Activated CD4-positive, alpha-beta T cell treated with anti-CD3 and anti-CD28 coated beads, Interleukin-2, amount 10 ng/mL, durations not matched to agents 24 days and 14 days (primary cell): ENCODE results near the gene STOX2. TPM values are rescaled to one million over a fixed set of nuclear protein-coding genes. Genes with fewer than 3 reads are reported as not detected.

Experiments
- DNase-seq: peaks from one replicate; pipeline ENCODE4 v3.0.0; 2022
- H3K27ac Mint-ChIP-seq: one replicate; pipeline ENCODE4 v1.8.0; 2022; ENCODE audit warnings: mild to moderate bottlenecking, mixed read lengths
- H3K27me3 Mint-ChIP-seq: one replicate; pipeline ENCODE4 v1.8.0; 2022; ENCODE audit warnings: mixed read lengths
- H3K36me3 Mint-ChIP-seq: one replicate; pipeline ENCODE4 v1.8.0; 2022; ENCODE audit warnings: low read depth, mild to moderate bottlenecking, mixed read lengths
- H3K4me1 Mint-ChIP-seq: one replicate; pipeline ENCODE4 v1.8.0; 2021; ENCODE audit warnings: mixed read lengths
- H3K4me3 Mint-ChIP-seq: one replicate; pipeline ENCODE4 v1.8.0; 2022; ENCODE audit warnings: mild to moderate bottlenecking, moderate library complexity, mixed read lengths
- H3K9me3 Mint-ChIP-seq: one replicate; pipeline ENCODE4 v1.8.0; 2021; ENCODE audit warnings: mixed read lengths
- intact Hi-C: fragments of 100-400 bp; cut with micrococcal nuclease; formaldehyde crosslinking; loops from one replicate; pipeline ENCODE4 v1.15.1; 2023
- total RNA-seq: library from RNA; stranded (reverse); gene quantifications from 2 replicates; pipeline ENCODE4 v1.2.3, GENCODE V29; 2022

The STOX2 gene
- total RNA-seq, 1 donor from 2014 or later, result not detected

GRCh38 chr4:183967266-183967665 lies 62.2 kb downstream of the STOX2 start:
- Mint-ChIP-seq H3K4me1 (no peaks in the 10 kb centered on the region), H3K4me3 (no peak overlapping the region), H3K27me3 (peaks cover 17% of the 10 kb centered on the region), H3K9me3 (no peaks in the 10 kb centered on the region), H3K36me3 (no peaks in the 10 kb centered on the region), H3K27ac (no peak overlapping the region)
- DNase-seq, result no peak
- intact Hi-C loops, result no loop called here

DNA sequence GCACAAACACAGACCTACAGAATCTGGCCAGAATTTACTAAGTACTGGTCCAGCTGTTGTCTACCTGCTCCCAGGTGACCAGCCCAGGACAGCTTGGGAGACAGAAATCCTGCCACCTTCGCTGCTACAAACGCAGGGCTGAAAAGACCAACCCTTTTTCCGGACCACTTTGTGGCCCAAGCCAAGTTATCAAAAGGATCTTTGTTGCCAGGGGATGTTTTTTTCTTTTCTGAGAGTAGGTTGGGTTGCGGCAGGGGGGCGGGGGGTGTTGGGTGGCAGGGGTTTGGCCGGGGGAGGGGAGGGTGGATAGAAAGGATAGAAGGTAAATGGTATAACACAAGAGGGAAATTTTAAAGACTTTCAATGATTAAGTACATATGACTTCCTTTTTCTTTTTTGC lies 63.4 kb downstream of the STOX2 start:
- intact Hi-C loops, result no loop called here
- peaks cover 17% of the 10 kb centered on the region for H3K27me3 Mint-ChIP-seq
- H3K4me1 Mint-ChIP-seq, result no peaks in the 10 kb centered on the region
- no peaks in the 10 kb centered on the region for H3K9me3 Mint-ChIP-seq
- no peak overlapping the region for H3K27ac Mint-ChIP-seq
- no peak overlapping the region for H3K4me3 Mint-ChIP-seq
- DNase-seq, result no peak
- H3K36me3 Mint-ChIP-seq, result no peaks in the 10 kb centered on the region

DNA sequence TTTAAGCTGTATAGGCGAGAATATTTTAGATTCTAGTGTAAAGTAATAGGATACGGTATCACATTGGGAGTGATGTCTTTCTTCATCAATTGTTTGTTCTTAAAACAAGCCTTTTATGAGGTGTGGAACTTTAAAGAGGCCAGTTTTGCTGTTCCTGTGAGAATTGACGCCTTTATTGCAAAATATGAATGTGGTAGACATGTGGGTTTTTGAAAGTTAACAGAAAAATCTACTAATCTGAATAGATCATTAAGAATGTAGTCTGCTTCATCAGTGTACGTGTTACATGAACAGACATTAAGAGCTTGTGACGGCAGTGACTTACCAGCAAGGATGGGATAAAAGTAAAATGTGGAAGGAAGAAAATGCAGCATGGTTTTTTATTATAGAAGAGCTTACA lies 63.8 kb downstream of the STOX2 start:
- Mint-ChIP-seq H3K9me3 (no peaks in the 10 kb centered on the region), H3K27me3 (peaks cover 17% of the 10 kb centered on the region), H3K36me3 (no peaks in the 10 kb centered on the region), H3K4me3 (no peak overlapping the region), H3K4me1 (no peaks in the 10 kb centered on the region), H3K27ac (no peak overlapping the region)
- DNase-seq, result no peak
- intact Hi-C loops, result no loop called here

GRCh38 chr4:183969596-183969995 lies 64.5 kb downstream of the STOX2 start:
- peaks cover 19% of the 10 kb centered on the region for H3K27me3 Mint-ChIP-seq
- no peaks in the 10 kb centered on the region for H3K36me3 Mint-ChIP-seq
- H3K27ac Mint-ChIP-seq, result no peak overlapping the region
- H3K4me3 Mint-ChIP-seq, result no peak overlapping the region
- no peak for DNase-seq
- no peaks in the 10 kb centered on the region for H3K4me1 Mint-ChIP-seq
- intact Hi-C loops, result no loop called here
- H3K9me3 Mint-ChIP-seq, result no peaks in the 10 kb centered on the region

GRCh38 chr4:183971929-183972490 lies 66.9 kb downstream of the STOX2 start:
- no peaks in the 10 kb centered on the region for H3K36me3 Mint-ChIP-seq
- peaks cover 4% of the 10 kb centered on the region for H3K9me3 Mint-ChIP-seq
- H3K4me1 Mint-ChIP-seq, result no peaks in the 10 kb centered on the region
- no peak overlapping the region for H3K27ac Mint-ChIP-seq
- intact Hi-C loops, result no loop called here
- H3K27me3 Mint-ChIP-seq, result peaks cover 16% of the 10 kb centered on the region
- H3K4me3 Mint-ChIP-seq, result no peak overlapping the region
- no peak for DNase-seq

DNA sequence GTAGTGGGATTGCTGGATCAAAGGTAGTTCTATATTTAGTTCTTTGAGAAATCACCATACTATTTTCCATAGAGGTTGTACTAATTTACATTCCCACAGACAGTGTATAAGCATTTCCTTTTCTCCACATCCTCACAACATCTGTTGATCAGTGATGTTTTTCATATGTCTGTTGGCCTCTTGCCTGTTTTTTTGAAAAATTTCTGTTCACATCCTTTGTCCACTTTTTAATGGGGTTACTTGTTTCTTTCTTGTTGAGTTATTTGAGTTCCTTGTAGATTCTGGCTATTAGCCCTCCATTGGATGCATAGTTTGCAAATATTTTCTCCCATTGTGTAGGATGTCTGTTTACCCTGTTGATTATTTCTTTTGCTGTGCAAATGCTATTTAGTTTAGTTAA lies 72.6 kb downstream of the STOX2 start:
- H3K27me3 Mint-ChIP-seq, result peaks cover 11% of the 10 kb centered on the region
- H3K36me3 Mint-ChIP-seq, result no peaks in the 10 kb centered on the region
- intact Hi-C loops, result no loop called here
- H3K4me1 Mint-ChIP-seq, result no peaks in the 10 kb centered on the region
- no peak overlapping the region for H3K4me3 Mint-ChIP-seq
- DNase-seq, result no peak
- H3K9me3 Mint-ChIP-seq, result peaks cover 4% of the 10 kb centered on the region
- H3K27ac Mint-ChIP-seq, result no peak overlapping the region

- Mint-ChIP-seq H3K27me3 (peaks cover 3% of the 10 kb centered on the region), H3K4me3 (no peak overlapping the region), H3K36me3 (no peaks in the 10 kb centered on the region), H3K27ac (no peak overlapping the region), H3K4me1 (no peaks in the 10 kb centered on the region), H3K9me3 (no peaks in the 10 kb centered on the region)
- no peak for DNase-seq
- intact Hi-C loops, result no loop called here
Measured at GRCh38 chr4:183984566-183984965, 79.5 kb downstream of the STOX2 start.

GRCh38 chr4:183985786-183986185 lies 80.7 kb downstream of the STOX2 start:
- Mint-ChIP-seq H3K4me1 (no peaks in the 10 kb centered on the region), H3K9me3 (no peaks in the 10 kb centered on the region), H3K36me3 (no peaks in the 10 kb centered on the region), H3K27ac (no peak overlapping the region), H3K27me3 (peaks cover 9% of the 10 kb centered on the region), H3K4me3 (no peak overlapping the region)
- DNase-seq, result no peak
- intact Hi-C loops, result no loop called here

DNA sequence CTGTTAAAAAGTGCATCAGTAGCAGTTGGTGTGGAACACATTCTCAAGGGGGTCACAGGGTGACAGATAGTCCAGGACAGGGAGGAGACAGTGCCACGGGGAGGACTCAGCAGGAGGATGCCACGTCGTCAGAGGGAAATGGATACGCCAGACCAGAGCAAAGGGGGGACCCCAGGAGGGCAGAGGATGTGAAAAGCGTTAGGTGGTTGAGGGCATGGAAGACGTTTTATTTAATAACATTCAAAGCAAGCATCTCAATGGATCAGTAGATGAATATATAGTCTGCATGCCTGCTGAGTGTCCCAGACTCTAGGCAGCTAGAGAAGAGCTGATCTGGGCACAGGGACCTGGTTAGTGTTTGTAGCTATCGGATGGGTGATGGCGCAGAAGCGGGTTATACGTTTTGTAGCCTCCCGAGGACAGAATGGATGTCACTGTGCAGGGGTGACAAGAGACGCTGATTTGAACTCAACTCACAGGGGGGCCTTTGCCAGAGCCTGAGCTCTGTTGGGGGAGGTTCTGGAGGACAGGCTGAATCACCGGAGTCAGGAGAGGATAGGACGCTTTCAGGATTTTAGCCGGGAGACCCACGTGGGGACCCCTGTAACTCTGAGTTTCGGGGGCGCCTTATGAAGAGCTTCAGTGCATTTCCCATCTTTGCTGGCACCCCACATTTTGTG lies 81.3 kb downstream of the STOX2 start:
- Mint-ChIP-seq H3K27ac (no peak overlapping the region), H3K4me3 (no peak overlapping the region), H3K4me1 (no peaks in the 10 kb centered on the region), H3K27me3 (peaks cover 9% of the 10 kb centered on the region), H3K9me3 (no peaks in the 10 kb centered on the region), H3K36me3 (no peaks in the 10 kb centered on the region)
- DNase-seq, result no peak
- intact Hi-C loops, result no loop called here

- Mint-ChIP-seq H3K27me3 (peaks cover 9% of the 10 kb centered on the region), H3K4me3 (no peak overlapping the region), H3K9me3 (no peaks in the 10 kb centered on the region), H3K4me1 (no peaks in the 10 kb centered on the region), H3K27ac (no peak overlapping the region), H3K36me3 (no peaks in the 10 kb centered on the region)
- no peak for DNase-seq
- intact Hi-C loops, result no loop called here
Measured at GRCh38 chr4:183986971-183987946, 82.2 kb downstream of the STOX2 start.

GRCh38 chr4:183987987-183988392 lies 82.9 kb downstream of the STOX2 start:
- no peak for DNase-seq
- Mint-ChIP-seq H3K4me1 (no peaks in the 10 kb centered on the region), H3K27me3 (peaks cover 12% of the 10 kb centered on the region), H3K9me3 (no peaks in the 10 kb centered on the region), H3K27ac (no peak overlapping the region), H3K36me3 (no peaks in the 10 kb centered on the region), H3K4me3 (no peak overlapping the region)
- intact Hi-C loops, result no loop called here

- Mint-ChIP-seq H3K36me3 (no peaks in the 10 kb centered on the region), H3K27ac (no peak overlapping the region), H3K4me3 (no peak overlapping the region), H3K27me3 (peaks cover 13% of the 10 kb centered on the region), H3K4me1 (no peaks in the 10 kb centered on the region), H3K9me3 (no peaks in the 10 kb centered on the region)
- no peak for DNase-seq
- intact Hi-C loops, result no loop called here
Measured at GRCh38 chr4:183988874-183989273, 83.8 kb downstream of the STOX2 start.

DNA sequence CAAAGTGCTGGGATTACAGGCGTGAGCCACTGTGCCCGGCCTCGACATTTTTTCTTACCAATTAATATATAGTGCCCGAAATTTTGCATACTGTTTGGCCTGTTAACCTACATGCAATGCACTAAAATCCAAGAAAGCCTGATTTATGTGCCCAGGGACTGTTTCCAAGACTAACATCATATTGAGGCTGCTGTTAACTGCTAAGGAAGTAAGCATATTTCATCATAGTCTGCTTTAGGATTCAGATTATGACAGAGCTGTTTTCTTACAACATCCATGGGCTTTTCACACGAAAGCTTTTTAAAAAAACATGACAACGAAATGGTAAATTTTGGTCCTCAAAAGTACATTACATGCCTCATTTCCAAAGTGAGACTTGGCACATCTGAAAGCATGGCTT lies 84.4 kb downstream of the STOX2 start:
- Mint-ChIP-seq H3K27ac (no peak overlapping the region), H3K36me3 (no peaks in the 10 kb centered on the region), H3K9me3 (no peaks in the 10 kb centered on the region), H3K27me3 (peaks cover 12% of the 10 kb centered on the region), H3K4me1 (no peaks in the 10 kb centered on the region), H3K4me3 (no peak overlapping the region)
- intact Hi-C loops, result no loop called here
- DNase-seq, result no peak

- Mint-ChIP-seq H3K9me3 (no peaks in the 10 kb centered on the region), H3K27ac (no peak overlapping the region), H3K4me3 (no peak overlapping the region), H3K27me3 (peaks cover 13% of the 10 kb centered on the region), H3K4me1 (no peaks in the 10 kb centered on the region), H3K36me3 (no peaks in the 10 kb centered on the region)
- DNase-seq, result no peak
- intact Hi-C loops, result no loop called here
Measured at GRCh38 chr4:183989931-183990330, 84.8 kb downstream of the STOX2 start.
